Liver (tissue), 3 donors: ENCODE results near the gene STARD3NL.
"Not testable (repeated sequence)": the region's sequence is repeated elsewhere in the genome, so short reads cannot be mapped to it uniquely, and the experiment has no call there.

ENCODE experiments used
- GABPA ChIP-seq, 2 donors: IDR thresholded peaks in 1 of 2; conservative IDR thresholded peaks in 1 of 2; 2 replicates each; pipeline ENCODE4 v1.6.1; 2016; ENCODE audit warnings: antibody characterized with exemption in 2 of 2, mild to moderate bottlenecking in 1 of 2, moderate library complexity in 1 of 2
- TF ChIP-seq, protein P1 (sequence below): fragments of 150-350 bp; IDR thresholded peaks from 2 replicates; pipeline ENCODE4 v1.5.1; 2017; ENCODE audit warnings: improper control_type of control experiment, low read depth, low read length; ENCODE audit not compliant: missing input control
- TF ChIP-seq, protein P2 (sequence below): IDR thresholded peaks from 2 replicates; pipeline ENCODE4 v1.6.1; 2016; ENCODE audit warnings: antibody characterized with exemption, mild to moderate bottlenecking
- donor health status: healthy.
- donor health status: healthy.

DNA sequence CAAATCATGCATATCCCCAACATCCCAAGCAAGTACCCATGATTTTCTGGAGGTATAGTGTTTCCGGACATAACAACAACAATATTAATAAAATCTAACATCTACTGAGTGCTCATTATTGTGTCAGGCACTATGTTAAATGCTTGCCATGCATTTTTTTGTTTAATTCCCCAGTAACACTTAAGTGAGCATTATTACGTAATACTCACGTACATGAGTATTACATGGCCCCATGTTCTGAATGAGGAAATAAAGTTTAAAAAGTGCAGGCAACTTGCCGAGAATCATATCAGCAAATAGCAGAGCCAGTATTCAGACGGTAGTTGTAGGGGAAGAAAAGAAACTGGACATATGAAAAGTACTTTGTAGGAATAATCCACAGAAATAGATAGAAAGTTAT, 65.3 kb downstream of the STARD3NL start:
- TF ChIP-seq, protein P1, sequence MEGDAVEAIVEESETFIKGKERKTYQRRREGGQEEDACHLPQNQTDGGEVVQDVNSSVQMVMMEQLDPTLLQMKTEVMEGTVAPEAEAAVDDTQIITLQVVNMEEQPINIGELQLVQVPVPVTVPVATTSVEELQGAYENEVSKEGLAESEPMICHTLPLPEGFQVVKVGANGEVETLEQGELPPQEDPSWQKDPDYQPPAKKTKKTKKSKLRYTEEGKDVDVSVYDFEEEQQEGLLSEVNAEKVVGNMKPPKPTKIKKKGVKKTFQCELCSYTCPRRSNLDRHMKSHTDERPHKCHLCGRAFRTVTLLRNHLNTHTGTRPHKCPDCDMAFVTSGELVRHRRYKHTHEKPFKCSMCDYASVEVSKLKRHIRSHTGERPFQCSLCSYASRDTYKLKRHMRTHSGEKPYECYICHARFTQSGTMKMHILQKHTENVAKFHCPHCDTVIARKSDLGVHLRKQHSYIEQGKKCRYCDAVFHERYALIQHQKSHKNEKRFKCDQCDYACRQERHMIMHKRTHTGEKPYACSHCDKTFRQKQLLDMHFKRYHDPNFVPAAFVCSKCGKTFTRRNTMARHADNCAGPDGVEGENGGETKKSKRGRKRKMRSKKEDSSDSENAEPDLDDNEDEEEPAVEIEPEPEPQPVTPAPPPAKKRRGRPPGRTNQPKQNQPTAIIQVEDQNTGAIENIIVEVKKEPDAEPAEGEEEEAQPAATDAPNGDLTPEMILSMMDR: not testable (repeated sequence)
- TF ChIP-seq GABPA (IDR thresholded peaks at IDR 0.05 in 1 of 2, conservative IDR thresholded peaks at IDR 0.05 in 1 of 2): not testable (repeated sequence)
- TF ChIP-seq, protein P2, sequence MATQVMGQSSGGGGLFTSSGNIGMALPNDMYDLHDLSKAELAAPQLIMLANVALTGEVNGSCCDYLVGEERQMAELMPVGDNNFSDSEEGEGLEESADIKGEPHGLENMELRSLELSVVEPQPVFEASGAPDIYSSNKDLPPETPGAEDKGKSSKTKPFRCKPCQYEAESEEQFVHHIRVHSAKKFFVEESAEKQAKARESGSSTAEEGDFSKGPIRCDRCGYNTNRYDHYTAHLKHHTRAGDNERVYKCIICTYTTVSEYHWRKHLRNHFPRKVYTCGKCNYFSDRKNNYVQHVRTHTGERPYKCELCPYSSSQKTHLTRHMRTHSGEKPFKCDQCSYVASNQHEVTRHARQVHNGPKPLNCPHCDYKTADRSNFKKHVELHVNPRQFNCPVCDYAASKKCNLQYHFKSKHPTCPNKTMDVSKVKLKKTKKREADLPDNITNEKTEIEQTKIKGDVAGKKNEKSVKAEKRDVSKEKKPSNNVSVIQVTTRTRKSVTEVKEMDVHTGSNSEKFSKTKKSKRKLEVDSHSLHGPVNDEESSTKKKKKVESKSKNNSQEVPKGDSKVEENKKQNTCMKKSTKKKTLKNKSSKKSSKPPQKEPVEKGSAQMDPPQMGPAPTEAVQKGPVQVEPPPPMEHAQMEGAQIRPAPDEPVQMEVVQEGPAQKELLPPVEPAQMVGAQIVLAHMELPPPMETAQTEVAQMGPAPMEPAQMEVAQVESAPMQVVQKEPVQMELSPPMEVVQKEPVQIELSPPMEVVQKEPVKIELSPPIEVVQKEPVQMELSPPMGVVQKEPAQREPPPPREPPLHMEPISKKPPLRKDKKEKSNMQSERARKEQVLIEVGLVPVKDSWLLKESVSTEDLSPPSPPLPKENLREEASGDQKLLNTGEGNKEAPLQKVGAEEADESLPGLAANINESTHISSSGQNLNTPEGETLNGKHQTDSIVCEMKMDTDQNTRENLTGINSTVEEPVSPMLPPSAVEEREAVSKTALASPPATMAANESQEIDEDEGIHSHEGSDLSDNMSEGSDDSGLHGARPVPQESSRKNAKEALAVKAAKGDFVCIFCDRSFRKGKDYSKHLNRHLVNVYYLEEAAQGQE: not testable (repeated sequence)
